GM12864 (cell line): ENCODE measurements around the gene THRB.

Experiments used
- DNase-seq: peaks from one replicate; pipeline ENCODE4 v3.0.0-alpha.2; 2011; ENCODE audit warnings: low read depth
- H3K4me3 ChIP-seq: 2 replicates; pipeline ENCODE4 v1.5.1; 2011; ENCODE audit warnings: mild to moderate bottlenecking, low read depth, low read length, control low read depth
- TF ChIP-seq, protein P1 (sequence below): IDR thresholded peaks from 2 replicates; pipeline ENCODE4 v1.5.1; 2011; ENCODE audit warnings: low read depth, mild to moderate bottlenecking, moderate library complexity, low read length, control low read depth, inconsistent platforms; ENCODE audit errors: missing control alignments

THRB gene

DNA sequence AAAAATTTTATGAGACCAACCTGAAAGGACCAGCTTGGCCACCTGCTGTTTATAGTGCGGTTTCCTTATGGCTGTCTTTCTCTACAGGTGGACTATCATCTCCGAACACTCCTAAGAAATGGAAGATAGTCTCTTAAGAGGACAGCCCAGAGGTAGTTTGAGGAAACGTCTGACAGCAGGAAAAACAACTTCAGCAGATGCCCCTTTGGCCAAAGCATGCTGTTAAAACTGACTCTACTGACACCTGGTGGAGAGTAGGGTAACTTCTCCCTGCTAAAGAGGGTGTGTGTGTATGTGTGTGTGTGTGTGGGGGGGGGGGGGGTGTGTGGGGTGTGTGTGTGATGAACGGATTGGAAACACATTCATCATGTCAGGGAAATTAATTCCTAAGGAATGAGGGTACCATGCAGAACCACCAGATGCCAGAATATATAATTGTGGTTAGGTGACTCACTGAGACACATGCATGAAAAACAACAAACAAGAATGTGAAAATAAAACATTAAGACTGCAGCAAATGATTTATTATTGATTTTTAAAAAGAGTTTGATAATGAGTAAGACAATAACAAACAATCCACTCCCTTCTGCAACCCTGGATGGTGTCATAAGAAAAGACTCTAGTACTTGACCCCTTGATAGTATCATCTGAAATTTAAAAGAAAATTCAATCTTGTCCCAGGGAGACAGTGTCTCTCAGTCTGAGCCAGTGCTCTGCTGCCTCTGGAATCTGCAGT lies 256.5 kb downstream of the THRB start:
- no peak overlapping the region for H3K4me3 ChIP-seq
- TF ChIP-seq, protein P1, sequence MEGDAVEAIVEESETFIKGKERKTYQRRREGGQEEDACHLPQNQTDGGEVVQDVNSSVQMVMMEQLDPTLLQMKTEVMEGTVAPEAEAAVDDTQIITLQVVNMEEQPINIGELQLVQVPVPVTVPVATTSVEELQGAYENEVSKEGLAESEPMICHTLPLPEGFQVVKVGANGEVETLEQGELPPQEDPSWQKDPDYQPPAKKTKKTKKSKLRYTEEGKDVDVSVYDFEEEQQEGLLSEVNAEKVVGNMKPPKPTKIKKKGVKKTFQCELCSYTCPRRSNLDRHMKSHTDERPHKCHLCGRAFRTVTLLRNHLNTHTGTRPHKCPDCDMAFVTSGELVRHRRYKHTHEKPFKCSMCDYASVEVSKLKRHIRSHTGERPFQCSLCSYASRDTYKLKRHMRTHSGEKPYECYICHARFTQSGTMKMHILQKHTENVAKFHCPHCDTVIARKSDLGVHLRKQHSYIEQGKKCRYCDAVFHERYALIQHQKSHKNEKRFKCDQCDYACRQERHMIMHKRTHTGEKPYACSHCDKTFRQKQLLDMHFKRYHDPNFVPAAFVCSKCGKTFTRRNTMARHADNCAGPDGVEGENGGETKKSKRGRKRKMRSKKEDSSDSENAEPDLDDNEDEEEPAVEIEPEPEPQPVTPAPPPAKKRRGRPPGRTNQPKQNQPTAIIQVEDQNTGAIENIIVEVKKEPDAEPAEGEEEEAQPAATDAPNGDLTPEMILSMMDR = peak; percentile 80
- peak; percentile 44 for DNase-seq

DNA sequence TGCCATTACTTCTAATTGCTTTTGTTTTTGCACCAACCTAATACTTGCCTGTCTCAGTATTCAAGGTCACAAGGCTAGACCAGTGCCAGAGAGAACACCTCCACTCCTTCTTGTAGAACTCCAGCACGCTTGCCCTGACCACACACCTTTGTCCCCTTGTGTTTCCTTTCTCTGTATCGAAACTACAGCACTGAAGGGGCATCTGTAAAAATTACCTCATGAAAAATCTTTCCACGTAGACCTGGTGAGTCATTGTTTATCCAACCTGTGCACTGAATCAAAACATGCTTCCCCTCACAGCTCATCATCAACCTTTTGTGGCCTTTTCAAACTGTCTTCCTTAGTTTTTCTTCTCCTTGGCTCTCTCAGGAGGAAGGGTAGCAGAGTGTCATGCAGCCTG lies 259.5 kb downstream of the THRB start:
- TF ChIP-seq, protein P1 = no peak
- no peak for DNase-seq
- no peak overlapping the region for H3K4me3 ChIP-seq

DNA sequence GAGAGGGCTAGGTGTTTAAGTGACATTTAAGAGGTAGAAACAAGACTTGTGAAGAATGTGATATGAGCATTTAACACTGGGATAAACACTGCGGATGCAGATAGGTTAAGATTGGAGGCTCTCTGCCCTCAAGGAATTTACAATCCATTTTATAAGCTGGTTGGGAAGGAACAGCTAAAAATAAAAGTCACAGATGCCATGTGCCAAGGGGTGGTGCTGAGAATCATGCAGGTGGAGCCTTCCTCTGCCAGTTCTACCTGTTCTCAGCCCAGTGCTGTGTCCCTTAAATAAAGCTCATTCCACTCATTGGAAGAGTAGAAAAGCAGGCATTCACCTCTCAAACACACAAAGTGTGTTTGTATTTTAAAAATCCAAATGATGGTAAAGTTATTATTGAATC lies 261.9 kb downstream of the THRB start:
- TF ChIP-seq, protein P1 = no peak
- no peak overlapping the region for H3K4me3 ChIP-seq
- no peak for DNase-seq

DNA sequence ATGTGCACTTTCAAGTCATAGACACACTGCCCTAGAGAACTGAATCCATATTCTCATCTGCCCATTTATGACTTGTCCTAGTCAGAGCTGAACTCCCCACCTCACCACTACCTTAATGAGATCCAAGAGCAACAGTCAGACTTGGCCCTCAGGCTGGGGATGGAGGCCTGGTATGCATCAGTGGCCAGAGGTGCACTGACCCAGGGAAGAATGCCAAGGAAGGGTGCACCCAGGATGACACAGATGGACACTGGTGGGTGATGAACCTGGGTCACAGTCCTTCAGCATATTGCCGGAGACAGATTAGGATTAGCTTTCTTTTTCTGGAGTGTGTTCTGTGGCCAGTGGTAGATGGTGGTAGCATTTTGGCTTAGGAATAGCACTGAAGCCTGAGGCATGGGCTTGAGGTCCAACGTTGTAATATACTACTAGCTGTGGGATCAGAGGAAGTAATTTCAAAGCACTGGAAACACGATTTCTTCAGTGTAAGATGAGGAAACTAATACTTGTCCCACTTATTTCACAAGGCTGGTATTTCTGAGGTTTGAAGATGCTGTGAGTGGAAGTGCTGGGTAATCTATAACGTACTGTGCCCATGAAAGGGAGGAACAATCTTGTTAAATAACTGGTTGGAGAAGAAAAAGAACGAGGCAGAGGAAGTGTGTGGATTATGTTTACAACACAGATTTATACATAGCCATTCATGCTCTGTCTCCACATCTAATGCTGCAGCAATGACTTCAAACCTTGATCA lies 265.0 kb downstream of the THRB start:
- DNase-seq = no peak
- TF ChIP-seq, protein P1 = no peak
- no peak overlapping the region for H3K4me3 ChIP-seq

DNA sequence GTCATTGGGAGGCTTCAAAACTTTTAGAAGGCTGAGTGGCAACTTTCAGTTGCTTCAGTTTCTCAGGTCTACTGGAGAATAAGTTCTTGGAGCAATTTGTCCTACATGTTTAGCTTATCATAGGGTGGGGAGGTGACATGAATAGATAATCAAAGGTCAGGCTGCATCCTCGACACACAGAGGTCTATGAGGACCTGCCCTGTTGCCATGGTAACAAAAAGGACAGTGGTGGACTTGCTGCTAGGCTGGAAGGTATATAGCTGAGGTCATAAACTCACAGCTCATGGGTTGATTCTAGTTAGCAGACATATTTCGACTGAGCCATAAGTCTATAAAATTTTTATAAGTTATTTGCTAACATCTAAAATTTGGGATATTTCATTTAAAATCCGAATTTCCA lies 267.0 kb downstream of the THRB start:
- TF ChIP-seq, protein P1 = no peak
- H3K4me3 ChIP-seq = no peak overlapping the region
- no peak for DNase-seq

DNA sequence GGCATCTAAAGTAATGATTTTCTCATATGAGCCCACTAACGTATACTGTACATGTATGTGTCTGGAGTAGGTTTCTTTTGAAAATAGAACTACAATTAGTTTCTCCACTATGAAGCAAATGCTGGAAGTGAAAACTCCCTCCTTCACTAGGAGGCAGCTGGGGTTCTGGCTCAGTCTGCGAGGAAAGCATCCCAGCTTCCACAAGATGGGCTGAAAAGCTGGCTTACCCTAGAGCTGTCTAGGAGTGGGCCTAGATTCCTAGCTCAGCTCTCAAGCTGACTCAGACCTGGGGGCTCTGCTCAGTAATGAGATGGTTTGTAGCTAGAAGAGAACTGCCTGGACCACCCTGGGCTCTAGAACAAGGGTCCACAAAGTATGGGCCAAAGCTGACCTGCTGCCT lies 268.3 kb downstream of the THRB start:
- H3K4me3 ChIP-seq = no peak overlapping the region
- no peak for DNase-seq
- TF ChIP-seq, protein P1 = no peak

DNA sequence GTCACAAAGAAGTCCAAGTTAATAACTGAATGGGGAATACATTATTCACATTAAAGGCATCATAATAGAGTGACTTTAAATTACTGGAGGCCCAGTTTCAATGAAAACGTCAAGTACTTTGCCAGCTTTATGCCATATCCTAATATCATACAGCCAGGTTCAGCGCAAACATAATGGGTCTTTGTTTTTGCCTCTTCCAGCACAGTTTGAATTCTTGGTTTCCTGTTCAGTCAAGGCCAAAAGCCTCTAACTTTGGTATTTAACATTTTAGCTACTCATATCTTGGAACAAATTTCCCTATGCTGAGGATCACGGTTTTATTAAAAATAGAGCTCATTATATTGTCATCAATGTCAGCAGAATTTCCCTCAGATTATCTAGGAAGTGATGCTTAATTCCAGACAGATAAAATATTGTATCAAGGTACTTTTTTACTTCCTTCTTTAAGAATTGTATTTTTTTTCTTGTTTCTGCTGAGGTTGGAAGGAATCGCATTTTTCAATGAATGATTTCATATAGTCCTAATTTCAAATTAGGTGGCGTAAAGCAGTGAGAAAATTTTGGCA lies 269.2 kb downstream of the THRB start:
- DNase-seq = no peak
- TF ChIP-seq, protein P1 = no peak
- no peak overlapping the region for H3K4me3 ChIP-seq
